ENCODE results near the gene MYO1D. TPM values are rescaled to one million over a fixed set of nuclear protein-coding genes. Genes with fewer than 3 reads are reported as not detected.

The MYO1D gene
- total RNA-seq: 84.2 and 138 TPM in 2 replicates

GRCh38 chr17:32876417-32877163 is at the start of gene MYO1D:
MYO1D (minus strand) TSS chr17:32877124; CDS start chr17:32876872, 252 bp downstream.

DNA sequence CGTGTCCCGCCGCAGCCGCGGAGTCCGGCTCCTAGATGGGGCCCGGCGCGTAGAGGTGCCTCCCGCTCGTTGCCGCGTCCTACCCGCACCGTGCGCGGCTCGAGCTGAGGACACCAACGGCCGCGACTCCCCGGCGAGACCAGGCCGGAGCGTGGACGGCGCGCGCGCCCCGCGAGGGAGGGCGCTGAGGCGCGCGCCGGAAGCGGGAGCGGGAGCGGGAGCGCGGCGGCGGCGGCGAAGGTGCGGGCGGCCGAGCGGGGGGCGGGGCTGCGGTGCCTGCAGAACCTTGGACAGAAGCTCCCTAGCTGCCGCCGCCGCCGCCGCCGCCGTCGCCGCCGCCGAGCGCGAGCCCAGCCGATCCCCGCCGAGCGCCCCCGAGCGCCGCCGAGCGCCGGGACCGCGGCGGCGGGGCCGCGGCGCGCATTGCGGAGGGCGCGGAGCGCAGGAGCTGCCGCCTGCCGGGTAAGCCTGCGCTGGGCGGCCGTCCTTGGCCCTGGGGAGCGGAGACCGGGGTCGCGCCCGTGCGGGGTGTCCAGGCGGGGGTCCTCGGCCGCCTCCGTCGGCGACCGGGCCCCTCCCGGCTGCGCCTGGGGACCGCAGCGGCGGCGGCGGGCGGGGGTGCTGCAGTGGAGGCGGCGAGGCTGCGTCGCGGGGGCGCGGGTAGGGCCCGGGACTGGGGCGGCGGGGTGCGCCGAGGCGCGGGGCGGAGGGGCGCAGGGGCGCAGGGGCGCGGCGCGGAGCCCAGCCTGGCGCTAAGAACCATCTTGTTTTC is 390.0 kb downstream of the MYO1D start, which contains the start of gene CDK5R1:
Gene CDK5R1 (plus strand): TSS at position 293 of the 772 bp plus-strand sequence. CDS start 628 bp downstream, outside the sequence.

DNA sequence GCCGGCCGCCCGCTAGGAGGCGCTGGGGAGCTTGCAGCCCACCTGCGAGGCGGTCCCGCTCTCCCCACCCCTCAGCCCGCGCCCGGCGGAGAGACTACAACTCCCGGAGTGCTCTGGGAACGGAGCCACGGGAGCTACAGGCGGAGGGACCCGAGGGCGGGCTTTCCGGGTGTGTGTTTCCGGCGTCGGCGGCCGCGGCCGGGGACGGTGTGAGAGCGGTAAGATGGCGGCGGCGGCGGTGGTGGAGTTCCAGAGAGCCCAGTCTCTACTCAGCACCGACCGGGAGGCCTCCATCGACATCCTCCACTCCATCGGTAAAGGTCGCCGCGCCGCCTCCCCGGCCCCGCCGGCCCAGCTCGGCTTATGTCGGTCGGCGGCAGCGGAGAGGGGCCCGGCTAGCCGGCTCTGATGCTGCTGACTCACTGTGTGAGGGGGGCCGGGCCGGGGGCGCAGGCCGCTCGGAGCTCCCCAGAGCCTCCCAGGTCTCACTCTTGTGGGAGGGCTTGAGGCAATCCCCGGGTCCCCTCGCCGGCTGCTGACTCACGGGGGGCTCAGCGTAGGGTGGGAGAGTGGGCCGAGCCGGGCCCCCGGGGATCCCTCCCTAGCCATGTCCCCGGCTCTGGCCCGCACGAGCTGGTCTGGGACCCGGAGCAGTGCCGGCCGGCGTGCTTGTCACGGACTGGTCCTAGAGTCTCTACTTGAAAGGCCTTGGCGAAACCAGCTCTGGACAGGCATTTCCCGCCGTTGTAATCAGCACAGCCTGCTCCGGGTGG is 432.4 kb downstream of the MYO1D start, which contains the start of gene PSMD11:
Gene PSMD11 (plus strand): TSS at position 210 of the 773 bp plus-strand sequence. CDS start 14 bp downstream, at position 224.

Small RNAs within 50 kb of the gene (small RNA-seq; reads per million reads assigned to genes)
- not detected for gene RF00019

Other genes with a start within 250 kb of the MYO1D start
- gene TMEM98, start 51.0 kb upstream of the MYO1D start, total RNA-seq: 47.2 and 122 TPM in 2 replicates
- not detected in 2 replicates for gene SPACA3, start 114.7 kb upstream of the MYO1D start, total RNA-seq